Loucy (cell line): ENCODE data around the gene DENND6A.

Source experiments
- H2AFZ ChIP-seq: fragments of 200-600 bp; sonication (generic); 2 replicates; pipeline ENCODE4 v1.6.0; 2016; ENCODE audit warnings: antibody characterized with exemption, mild to moderate bottlenecking, low read length, moderate library complexity
- H3F3A ChIP-seq: fragments of 200-600 bp; 2 replicates; pipeline ENCODE4 v1.6.0; 2016; ENCODE audit warnings: antibody characterized with exemption, low read depth, mild to moderate bottlenecking
- H3K27me3 ChIP-seq: fragments of 200-600 bp; sonication (generic); 2 replicates; pipeline ENCODE4 v1.6.1; 2014; ENCODE audit warnings: low read length, mild to moderate bottlenecking; ENCODE audit not compliant: insufficient read depth, poor library complexity, severe bottlenecking
- H3K36me3 ChIP-seq: fragments of 200-600 bp; sonication (generic); 2 replicates; pipeline ENCODE4 v1.6.1; 2016; ENCODE audit warnings: low read length; ENCODE audit not compliant: insufficient read depth
- H3K4me1 ChIP-seq: fragments of 200-600 bp; sonication (generic); 2 replicates; pipeline ENCODE4 v1.5.1; 2014; ENCODE audit warnings: low read length, mild to moderate bottlenecking; ENCODE audit not compliant: insufficient read depth, poor library complexity, severe bottlenecking
- H3K4me2 ChIP-seq: fragments of 200-600 bp; sonication (generic); 2 replicates; pipeline ENCODE4 v1.6.0; 2014; ENCODE audit warnings: antibody characterized with exemption, low read length, low read depth, mild to moderate bottlenecking; ENCODE audit not compliant: poor library complexity, severe bottlenecking
- H3K4me3 ChIP-seq: fragments of 200-600 bp; sonication (generic); 2 replicates; pipeline ENCODE4 v1.5.1; 2014; ENCODE audit warnings: low read length, mild to moderate bottlenecking, mixed read lengths; ENCODE audit not compliant: poor library complexity, severe bottlenecking
- H3K79me2 ChIP-seq: fragments of 200-600 bp; sonication (generic); 2 replicates; pipeline ENCODE4 v1.6.1; 2014; ENCODE audit warnings: low read length; ENCODE audit not compliant: insufficient read depth
- H3K9ac ChIP-seq: fragments of 200-600 bp; sonication (generic); 2 replicates; pipeline ENCODE4 v1.6.0; 2014; ENCODE audit warnings: mild to moderate bottlenecking, low read depth, low read length, moderate library complexity; ENCODE audit not compliant: poor library complexity, severe bottlenecking
- H3K9me2 ChIP-seq: fragments of 200-600 bp; sonication (generic); replicated peaks from 2 replicates; pipeline ENCODE4 v1.6.1; 2016; ENCODE audit warnings: low read depth, low read length, mixed read lengths
- H3K9me3 ChIP-seq: fragments of 200-600 bp; sonication (generic); 2 replicates; pipeline ENCODE4 v1.6.1; 2014; ENCODE audit warnings: mild to moderate bottlenecking, antibody characterized with exemption, low read length, low read depth; ENCODE audit not compliant: insufficient read depth
- H4K20me1 ChIP-seq: fragments of 200-600 bp; sonication (generic); 2 replicates; pipeline ENCODE4 v1.6.0; 2014; ENCODE audit warnings: antibody characterized with exemption, low read length, mild to moderate bottlenecking; ENCODE audit not compliant: insufficient read depth, poor library complexity, severe bottlenecking
- EZH2phosphoT487 ChIP-seq: fragments of 200-600 bp; IDR thresholded peaks from 2 replicates; pipeline ENCODE4 v1.6.1; 2018; ENCODE audit warnings: antibody characterized with exemption, mild to moderate bottlenecking, moderate library complexity, borderline replicate concordance
- TF ChIP-seq, protein P1 (sequence below): fragments of 200-600 bp; sonication (generic); conservative IDR thresholded peaks from 2 replicates; pipeline ENCODE4 v1.5.1; 2014; ENCODE audit warnings: mild to moderate bottlenecking, antibody characterized with exemption, low read length

The DENND6A gene

DNA sequence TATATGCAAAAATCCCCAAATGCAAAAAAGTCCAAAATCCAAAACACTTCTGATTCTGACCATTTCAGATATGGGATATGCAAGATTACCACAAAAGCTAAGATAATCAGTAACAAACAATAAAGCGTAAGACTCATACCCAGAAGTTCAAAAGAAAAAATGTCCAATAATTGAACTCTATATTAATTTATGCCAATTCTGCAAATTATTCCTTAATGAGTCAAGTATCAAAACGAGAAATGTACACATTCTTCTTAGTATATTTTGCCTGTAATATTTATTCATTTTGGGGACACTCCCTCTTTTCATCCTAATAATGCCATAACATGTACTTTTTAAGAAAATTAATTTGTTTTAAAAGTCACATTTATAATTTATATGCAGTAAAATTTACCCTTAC is 37.1 kb downstream of the DENND6A start:
- H3K27me3 ChIP-seq, result no peaks in the 10 kb centered on the region
- H3K4me2 ChIP-seq, result no peak overlapping the region
- H3K79me2 ChIP-seq, result no peaks in the 10 kb centered on the region
- peaks cover 41% of the 10 kb centered on the region; the same call in 1 of the 2 replicates for H3K36me3 ChIP-seq
- H3K4me1 ChIP-seq, result no peaks in the 10 kb centered on the region
- TF ChIP-seq, protein P1, sequence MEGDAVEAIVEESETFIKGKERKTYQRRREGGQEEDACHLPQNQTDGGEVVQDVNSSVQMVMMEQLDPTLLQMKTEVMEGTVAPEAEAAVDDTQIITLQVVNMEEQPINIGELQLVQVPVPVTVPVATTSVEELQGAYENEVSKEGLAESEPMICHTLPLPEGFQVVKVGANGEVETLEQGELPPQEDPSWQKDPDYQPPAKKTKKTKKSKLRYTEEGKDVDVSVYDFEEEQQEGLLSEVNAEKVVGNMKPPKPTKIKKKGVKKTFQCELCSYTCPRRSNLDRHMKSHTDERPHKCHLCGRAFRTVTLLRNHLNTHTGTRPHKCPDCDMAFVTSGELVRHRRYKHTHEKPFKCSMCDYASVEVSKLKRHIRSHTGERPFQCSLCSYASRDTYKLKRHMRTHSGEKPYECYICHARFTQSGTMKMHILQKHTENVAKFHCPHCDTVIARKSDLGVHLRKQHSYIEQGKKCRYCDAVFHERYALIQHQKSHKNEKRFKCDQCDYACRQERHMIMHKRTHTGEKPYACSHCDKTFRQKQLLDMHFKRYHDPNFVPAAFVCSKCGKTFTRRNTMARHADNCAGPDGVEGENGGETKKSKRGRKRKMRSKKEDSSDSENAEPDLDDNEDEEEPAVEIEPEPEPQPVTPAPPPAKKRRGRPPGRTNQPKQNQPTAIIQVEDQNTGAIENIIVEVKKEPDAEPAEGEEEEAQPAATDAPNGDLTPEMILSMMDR, result no peak
- no peak for TF ChIP-seq EZH2phosphoT487
- no peak overlapping the region for H3K4me3 ChIP-seq
- no peaks in the 10 kb centered on the region for H3K9me2 ChIP-seq
- H3K9ac ChIP-seq, result no peak overlapping the region
- H3K9me3 ChIP-seq, result no peaks in the 10 kb centered on the region
- H2AFZ ChIP-seq, result no peak overlapping the region
- no peaks in the 10 kb centered on the region for H3F3A ChIP-seq
- H4K20me1 ChIP-seq, result no peaks in the 10 kb centered on the region

DNA sequence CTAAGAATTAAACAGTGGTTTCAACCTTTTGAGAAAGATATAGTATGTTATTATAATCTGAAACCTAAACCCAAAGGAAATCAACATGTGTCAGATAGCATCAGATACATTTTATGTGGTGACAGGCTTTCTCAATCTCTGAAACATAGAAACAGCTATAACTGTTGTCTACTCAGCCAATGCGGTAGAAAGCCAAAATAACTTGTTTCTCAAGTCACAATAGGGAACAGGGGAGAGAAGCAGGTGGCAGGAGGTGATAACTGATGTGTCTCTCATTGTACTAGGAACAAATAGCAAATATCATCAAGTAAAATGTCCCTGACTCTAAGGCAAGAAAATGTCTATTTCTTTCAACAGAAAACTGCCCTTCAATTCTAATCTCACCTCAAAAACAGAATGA is 38.6 kb downstream of the DENND6A start:
- Histone ChIP-seq H3K4me2 (no peak overlapping the region), H3F3A (no peaks in the 10 kb centered on the region), H3K27me3 (no peaks in the 10 kb centered on the region), H3K36me3 (peaks cover 29% of the 10 kb centered on the region; the same call in 1 of the 2 replicates), H4K20me1 (no peaks in the 10 kb centered on the region), H3K9ac (no peak overlapping the region), H3K4me3 (no peak overlapping the region), H3K4me1 (no peaks in the 10 kb centered on the region), H3K79me2 (no peaks in the 10 kb centered on the region), H3K9me3 (no peaks in the 10 kb centered on the region; the same call in 1 of the 2 replicates), H3K9me2 (no peaks in the 10 kb centered on the region), H2AFZ (no peak overlapping the region)
- no peak for TF ChIP-seq EZH2phosphoT487
- TF ChIP-seq, protein P1, result no peak

DNA sequence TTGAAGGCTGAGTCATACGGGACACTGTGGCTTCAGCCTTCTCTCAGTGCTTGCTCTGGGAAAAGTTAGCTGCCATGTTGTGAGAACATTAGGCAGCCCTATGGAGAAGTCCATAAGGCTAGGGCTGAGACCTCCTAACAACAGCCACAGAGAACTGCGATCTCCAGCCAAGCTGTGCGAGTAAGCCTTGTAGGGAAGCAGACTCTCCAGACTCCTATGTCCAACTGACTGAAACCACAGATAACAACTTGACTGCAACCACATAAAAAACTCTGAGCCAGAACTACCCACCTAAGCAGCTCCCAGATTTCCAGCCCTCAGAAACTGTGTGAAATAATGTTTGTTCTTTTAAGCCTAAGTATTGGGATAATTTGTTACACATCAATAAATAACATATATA is 40.7 kb downstream of the DENND6A start:
- TF ChIP-seq, protein P1, result no peak
- TF ChIP-seq EZH2phosphoT487, result no peak
- no peaks in the 10 kb centered on the region for H3F3A ChIP-seq
- H3K4me2 ChIP-seq, result no peak overlapping the region
- H3K9ac ChIP-seq, result no peak overlapping the region
- H3K79me2 ChIP-seq, result no peaks in the 10 kb centered on the region
- no peaks in the 10 kb centered on the region for H3K4me1 ChIP-seq
- H3K36me3 ChIP-seq, result peaks cover 18% of the 10 kb centered on the region; the same call in 1 of the 2 replicates
- H3K4me3 ChIP-seq, result no peak overlapping the region
- H3K9me3 ChIP-seq, result no peaks in the 10 kb centered on the region; the same call in 1 of the 2 replicates
- H3K27me3 ChIP-seq, result no peaks in the 10 kb centered on the region
- H4K20me1 ChIP-seq, result no peaks in the 10 kb centered on the region
- H3K9me2 ChIP-seq, result no peaks in the 10 kb centered on the region
- no peak overlapping the region for H2AFZ ChIP-seq
